Activated CD4-positive, alpha-beta T cell treated with anti-CD3 and anti-CD28 coated beads for 24 hours (primary cell): ENCODE results near the gene CLCN2.

Experiments
- DNase-seq, 2 donors: peaks; one replicate each; pipeline ENCODE4 v3.0.0-alpha.2; 2020; ENCODE audit warnings: low read depth in 2 of 2

CLCN2 gene

GRCh38 chr3:184361532-184361931 lies at the start of gene CLCN2, which contains the start of gene POLR2H:
CLCN2 (minus strand) TSS chr3:184361605; CDS start chr3:184361479, 126 bp downstream.
POLR2H (plus strand) TSS chr3:184361710; CDS start chr3:184363493, 1,783 bp downstream.
- peak; percentile 20 to 37 for DNase-seq

GRCh38 chr3:184409946-184410500 lies 48.6 kb upstream of the CLCN2 start:
- DNase-seq: no peak

- no peak for DNase-seq
These were observed 48.0 kb upstream of the CLCN2 start for GRCh38 chr3:184409331-184409926.

- no peak for DNase-seq
These were observed 43.9 kb upstream of the CLCN2 start for GRCh38 chr3:184405075-184406030.

GRCh38 chr3:184399410-184399809 lies 38.0 kb upstream of the CLCN2 start:
- DNase-seq: no peak

GRCh38 chr3:184395320-184395660 lies 33.9 kb upstream of the CLCN2 start:
- no peak for DNase-seq

GRCh38 chr3:184391266-184391665 lies 29.9 kb upstream of the CLCN2 start:
- no peak for DNase-seq

- no peak for DNase-seq
These were observed 28.6 kb upstream of the CLCN2 start for GRCh38 chr3:184389935-184390528.

- no peak for DNase-seq
These were observed 28.0 kb upstream of the CLCN2 start for GRCh38 chr3:184389384-184389783.

GRCh38 chr3:184388936-184389230 lies 27.5 kb upstream of the CLCN2 start:
- no peak for DNase-seq

- DNase-seq: no peak
These were observed 26.9 kb upstream of the CLCN2 start for GRCh38 chr3:184388164-184388935.

GRCh38 chr3:184387174-184387714 lies 25.8 kb upstream of the CLCN2 start:
- no peak for DNase-seq

GRCh38 chr3:184386047-184386806 lies 24.8 kb upstream of the CLCN2 start:
- no peak for DNase-seq

- no peak for DNase-seq
These were observed 23.5 kb upstream of the CLCN2 start for GRCh38 chr3:184384856-184385422.

GRCh38 chr3:184384342-184384741 lies 22.9 kb upstream of the CLCN2 start:
- no peak for DNase-seq

GRCh38 chr3:184383033-184383740 lies 21.8 kb upstream of the CLCN2 start:
- DNase-seq: no peak

- no peak for DNase-seq
These were observed 21.1 kb upstream of the CLCN2 start for GRCh38 chr3:184382326-184383032.

- DNase-seq: no peak
These were observed 20.1 kb upstream of the CLCN2 start for GRCh38 chr3:184381261-184382224.
